ENCODE measurements around the gene CORO1C. TPM values are rescaled to one million over a fixed set of nuclear protein-coding genes. Genes with fewer than 3 reads are reported as not detected.

Gene CORO1C
- total RNA-seq, 4 donors from 2014 or later: 24.7 to 47.6 (median 30.9) TPM

GRCh38 chr12:108693751-108694150 lies 37.6 kb downstream of the CORO1C start:
- H3K27me3 ChIP-seq: no peaks in the 10 kb centered on the region
- DNase-seq (no peak), ATAC-seq (no peak)
- no peak overlapping the region for H3K4me3 ChIP-seq
- intact Hi-C loops (cut with DNase I; ENCODE audit: low total_unique reads): loop anchor here (5.0 kb wide), 1 partner anchor 424 kb away; the partner anchor contains the start of gene ACACB
- in situ Hi-C loops (cut with MboI; ENCODE audit: low sequenced_read_pairs in 4 of 4): loop anchor here in 1 of 4 donors (25.0 kb wide), 1 partner anchor 419 kb away; the partner anchor contains the start of gene ACACB
- H3K4me1 ChIP-seq: peaks cover 92% of the 10 kb centered on the region in 2 donors
- no peaks in the 10 kb centered on the region for H3K36me3 ChIP-seq
- no peaks in the 10 kb centered on the region for H3K9me3 ChIP-seq
- TF ChIP-seq, protein P1, sequence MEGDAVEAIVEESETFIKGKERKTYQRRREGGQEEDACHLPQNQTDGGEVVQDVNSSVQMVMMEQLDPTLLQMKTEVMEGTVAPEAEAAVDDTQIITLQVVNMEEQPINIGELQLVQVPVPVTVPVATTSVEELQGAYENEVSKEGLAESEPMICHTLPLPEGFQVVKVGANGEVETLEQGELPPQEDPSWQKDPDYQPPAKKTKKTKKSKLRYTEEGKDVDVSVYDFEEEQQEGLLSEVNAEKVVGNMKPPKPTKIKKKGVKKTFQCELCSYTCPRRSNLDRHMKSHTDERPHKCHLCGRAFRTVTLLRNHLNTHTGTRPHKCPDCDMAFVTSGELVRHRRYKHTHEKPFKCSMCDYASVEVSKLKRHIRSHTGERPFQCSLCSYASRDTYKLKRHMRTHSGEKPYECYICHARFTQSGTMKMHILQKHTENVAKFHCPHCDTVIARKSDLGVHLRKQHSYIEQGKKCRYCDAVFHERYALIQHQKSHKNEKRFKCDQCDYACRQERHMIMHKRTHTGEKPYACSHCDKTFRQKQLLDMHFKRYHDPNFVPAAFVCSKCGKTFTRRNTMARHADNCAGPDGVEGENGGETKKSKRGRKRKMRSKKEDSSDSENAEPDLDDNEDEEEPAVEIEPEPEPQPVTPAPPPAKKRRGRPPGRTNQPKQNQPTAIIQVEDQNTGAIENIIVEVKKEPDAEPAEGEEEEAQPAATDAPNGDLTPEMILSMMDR (IDR thresholded peaks at IDR 0.05 in 4 of 5, conservative IDR thresholded peaks at IDR 0.05 in 1 of 5): no peak
- no peak for TF ChIP-seq POLR2A (IDR thresholded peaks at IDR 0.05)
- H3K27ac ChIP-seq: peak overlapping the region; percentile 92 to 98 (median 96)

DNA sequence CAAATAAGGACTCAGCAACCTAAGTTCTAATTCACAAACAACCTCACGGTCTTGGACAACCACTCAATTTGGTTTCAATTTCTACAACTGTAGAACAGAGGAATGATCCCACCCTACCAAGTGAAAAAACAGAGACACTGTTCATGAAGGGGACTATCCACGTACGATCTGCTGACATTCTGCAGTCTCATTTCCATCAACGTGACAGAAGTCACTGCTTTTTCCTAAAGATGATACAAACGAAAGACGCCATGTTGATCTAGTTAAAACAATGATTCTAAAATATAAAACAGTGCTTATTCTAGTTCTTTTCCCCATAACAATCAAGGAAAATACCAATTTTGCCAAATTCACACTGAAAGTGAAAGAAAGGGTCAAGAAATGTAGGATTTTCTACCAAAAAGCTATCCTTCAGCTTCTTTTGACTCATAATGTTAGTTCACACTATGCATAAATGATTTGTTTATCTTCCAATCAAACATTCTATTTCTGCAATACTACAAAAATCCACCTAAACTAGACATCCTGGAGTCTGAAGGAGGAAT lies 38.1 kb downstream of the CORO1C start:
- intact Hi-C loops (cut with DNase I; ENCODE audit: low total_unique reads) (loop anchor here (5.0 kb wide), 1 partner anchor 424 kb away; the partner anchor contains the start of gene ACACB), in situ Hi-C loops (cut with MboI; ENCODE audit: low sequenced_read_pairs in 4 of 4) (loop anchor here in 1 of 4 donors (25.0 kb wide), 1 partner anchor 419 kb away; the partner anchor contains the start of gene ACACB)
- Histone ChIP-seq H3K4me1 (peaks cover 92 to 94% of the 10 kb centered on the region in 2 donors), H3K36me3 (no peaks in the 10 kb centered on the region), H3K4me3 (no peak overlapping the region), H3K27me3 (no peaks in the 10 kb centered on the region), H3K9me3 (no peaks in the 10 kb centered on the region), H3K27ac (peak overlapping the region; percentile 92 to 98 (median 96))
- TF ChIP-seq POLR2A (IDR thresholded peaks at IDR 0.05): no peak
- TF ChIP-seq, protein P1 (IDR thresholded peaks at IDR 0.05 in 4 of 5, conservative IDR thresholded peaks at IDR 0.05 in 1 of 5): no peak
- ATAC-seq (no peak), DNase-seq (no peak)

- Histone ChIP-seq H3K27ac (peak overlapping the region; percentile 92 to 98 (median 96)), H3K27me3 (no peaks in the 10 kb centered on the region), H3K4me1 (peaks cover 87 to 90% of the 10 kb centered on the region in 2 donors), H3K36me3 (no peaks in the 10 kb centered on the region), H3K4me3 (peak overlapping the region; percentile 34 to 45 (median 38)), H3K9me3 (no peaks in the 10 kb centered on the region)
- intact Hi-C loops (cut with DNase I; ENCODE audit: low total_unique reads) (loop anchor here (1.0 to 5.0 kb wide), 4 partner anchors 38 to 425 kb away; partner anchors contain the start of gene ACACB), in situ Hi-C loops (cut with MboI; ENCODE audit: low sequenced_read_pairs in 4 of 4) (loop anchor here in 1 of 4 donors (25.0 kb wide), 1 partner anchor 420 kb away; the partner anchor contains the start of gene ACACB)
- DNase-seq: peak; percentile 76 to 80
- TF ChIP-seq, protein P1 (IDR thresholded peaks at IDR 0.05 in 4 of 5, conservative IDR thresholded peaks at IDR 0.05 in 1 of 5): no peak
- peak in 1 of 2 donors; percentile 2 for TF ChIP-seq POLR2A (IDR thresholded peaks at IDR 0.05)
- ATAC-seq: peak; percentile 25 to 32
Measured at GRCh38 chr12:108691998-108692808, 39.1 kb downstream of the CORO1C start.

- in situ Hi-C loops (cut with MboI; ENCODE audit: low sequenced_read_pairs in 4 of 4) (loop anchor here in 1 of 4 donors (25.0 kb wide), 1 partner anchor 421 kb away; the partner anchor contains the start of gene ACACB), intact Hi-C loops (cut with DNase I; ENCODE audit: low total_unique reads) (loop anchor here (1.0 to 5.0 kb wide), 4 partner anchors 39 to 426 kb away; partner anchors contain the start of gene ACACB)
- TF ChIP-seq, protein P1 (IDR thresholded peaks at IDR 0.05 in 4 of 5, conservative IDR thresholded peaks at IDR 0.05 in 1 of 5): peak; percentile 44 to 68 (median 56)
- TF ChIP-seq POLR2A (IDR thresholded peaks at IDR 0.05): peak; percentile 60 to 70
- Histone ChIP-seq H3K4me1 (peaks cover 86 to 91% of the 10 kb centered on the region in 2 donors), H3K27ac (peak overlapping the region; percentile 92 to 98 (median 96)), H3K36me3 (no peaks in the 10 kb centered on the region), H3K27me3 (no peaks in the 10 kb centered on the region), H3K9me3 (no peaks in the 10 kb centered on the region), H3K4me3 (peak overlapping the region; percentile 34 to 49 (median 45))
- ATAC-seq: peak; percentile 68 to 72
- DNase-seq: peak; percentile 98 to 100
Measured at GRCh38 chr12:108691175-108691997, 39.9 kb downstream of the CORO1C start.
